NCI-H1092 treated with DMSO at 0.1 percent for 48 hours (cell line): ENCODE data around the gene DDX31.

Experiments
- DNase-seq: peaks from one replicate; lab custom pipeline; 2025; lab: John Stamatoyannopoulos, UW

The DDX31 gene

GRCh38 chr9:132547052-132547431 lies 122.7 kb downstream of the DDX31 start:
- DNase-seq: no peak

GRCh38 chr9:132546148-132547051 lies 123.4 kb downstream of the DDX31 start:
- peak; percentile 83 for DNase-seq

- no peak for DNase-seq
Observed at GRCh38 chr9:132545578-132545977, 124.2 kb downstream of the DDX31 start.

GRCh38 chr9:132543960-132544359 lies 125.8 kb downstream of the DDX31 start:
- DNase-seq: peak; percentile 25

- DNase-seq: no peak
Observed at GRCh38 chr9:132543251-132543650, 126.5 kb downstream of the DDX31 start.
